Measurements from ENCODE around the gene DPEP1. TPM values are rescaled to one million over a fixed set of nuclear protein-coding genes. Genes with fewer than 3 reads are reported as not detected.

DPEP1 gene
- total and polyA plus RNA-seq, 2 donors (not counting 3 experiments of a cell fraction or from before 2014, with no cell fraction given), result 0.37 to 0.44 TPM

GRCh38 chr16:89686520-89687091, 73.2 kb downstream of the DPEP1 start, which contains the start of gene CDK10:
TSS of gene CDK10 (plus strand) at chr16:89686689. CDS start at chr16:89686711, 22 bp downstream.
- H3K4me2 ChIP-seq (ENCODE audit: insufficient read depth, low read length), result peak within 1 kb of the TSS; percentile 25
- peaks cover 4% of the 10 kb centered on the region for H3K4me1 ChIP-seq (ENCODE audit: control insufficient read depth, extremely low read depth, insufficient read depth, low read length)
- intact Hi-C loops (cut with micrococcal nuclease), result loop anchor here (1.0 kb wide), 1 partner anchor 14 kb away; no protein-coding TSS in a partner anchor
- H3K36me3 ChIP-seq (ENCODE audit: control insufficient read depth in 2 of 2, extremely low read depth in 1 of 2, insufficient read depth in 2 of 2, low read length in 2 of 2), result peaks cover 3 to 10% of the 10 kb centered on the region in 2 experiments
- H3K79me2 ChIP-seq (ENCODE audit: control insufficient read depth, insufficient read depth, low read length), result peaks cover 9% of the 10 kb centered on the region
- ChIA-PET POLR2A (interaction anchor here (0.5 to 1.1 kb wide), 4 partner anchors 9 to 180 kb away, joined by 3 to 5 read pairs (median 4); no protein-coding TSS in a partner anchor), CTCF (interaction anchor here (0.7 to 2.3 kb wide), 10 partner anchors 11 to 173 kb away, joined by 3 to 21 read pairs (median 3); partner anchors contain the start of genes CHMP1A and SPATA33)
- H3K9ac ChIP-seq (replicated peaks; ENCODE audit: extremely low read depth, insufficient read depth, low read length), result peak within 1 kb of the TSS; percentile 46
- peak within 1 kb of the TSS; percentile 27 to 85 (median 35) for H3K4me3 ChIP-seq (replicated peaks in 1 of 3; ENCODE audit: insufficient read depth in 1 of 3, low read depth in 1 of 3, low read length in 3 of 3)
- peak within 1 kb of the TSS; percentile 14 for H3K27ac ChIP-seq (ENCODE audit: insufficient read depth, low read depth, low read length)
- FAIRE-seq (peak; percentile 94), DNase-seq (ENCODE audit: low read depth, low spot score) (peak; percentile 91)
- H3K27me3 ChIP-seq (ENCODE audit: control insufficient read depth in 2 of 2, insufficient read depth in 2 of 2, low read length in 2 of 2), result no peaks in the 10 kb centered on the region
- TSS peak; percentile 36 for BruUV-seq (replicated peaks)
- no peaks in the 10 kb centered on the region for H4K20me1 ChIP-seq (replicated peaks; ENCODE audit: control insufficient read depth, extremely low read depth, insufficient read depth, low read length)
- peak within 1 kb of the TSS; percentile 66 for H2AFZ ChIP-seq (ENCODE audit: low read depth, low read length)
- no peaks in the 10 kb centered on the region for H3K9me3 ChIP-seq (replicated peaks; ENCODE audit: control insufficient read depth, insufficient read depth, low read length)
- dilution Hi-C loops (cut with MboI; ENCODE audit: extremely low pct_ligation_motif_present, low sequenced_read_pairs), result no loop called here
- no peak for TF ChIP-seq MYC (IDR thresholded peaks at IDR 0.05; ENCODE audit: low read depth, low read length)
- no peak for TF ChIP-seq GATA2 (IDR thresholded peaks at IDR 0.05; ENCODE audit: insufficient read depth, insufficient read length, low read depth, low read length)
- TF ChIP-seq EZH2 (IDR thresholded peaks at IDR 0.05; ENCODE audit: borderline replicate concordance, low read depth, low read length, severe bottlenecking), result no peak
- TF ChIP-seq POLR2A (IDR thresholded peaks at IDR 0.05; ENCODE audit: low read depth, low read length), result peak; percentile 89
- TF ChIP-seq, protein P1, sequence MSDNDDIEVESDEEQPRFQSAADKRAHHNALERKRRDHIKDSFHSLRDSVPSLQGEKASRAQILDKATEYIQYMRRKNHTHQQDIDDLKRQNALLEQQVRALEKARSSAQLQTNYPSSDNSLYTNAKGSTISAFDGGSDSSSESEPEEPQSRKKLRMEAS (IDR thresholded peaks at IDR 0.05; ENCODE audit: insufficient read depth, insufficient read length), result no peak
- TF ChIP-seq CTCF (IDR thresholded peaks at IDR 0.05; ENCODE audit: extremely low read depth in 1 of 2, insufficient read depth in 1 of 2, low read depth in 1 of 2, low read length in 2 of 2), result no peak
- no peak for TF ChIP-seq FOS (IDR thresholded peaks at IDR 0.05; ENCODE audit: borderline replicate concordance, insufficient read depth, low read length)
- TF ChIP-seq JUN (IDR thresholded peaks at IDR 0.05; ENCODE audit: borderline replicate concordance, insufficient read depth, insufficient read length, low read depth), result no peak
- TF ChIP-seq POLR2AphosphoS5 (IDR thresholded peaks at IDR 0.05; ENCODE audit: insufficient read depth, low read depth, low read length), result peak; percentile 97
- no peaks in the 10 kb centered on the region for H3K9me1 ChIP-seq (replicated peaks; ENCODE audit: control insufficient read depth, extremely low read depth, insufficient read depth, low read length)

Data from endothelial cell of umbilical vein (primary cell).